Thoracic aorta (tissue), 2 donors: Measurements from ENCODE around the gene GNG7. TPM values are rescaled to one million over a fixed set of nuclear protein-coding genes. Genes with fewer than 3 reads are reported as not detected.
A peak's percentile ranks its signal among the peaks of the same experiment; 100 is the strongest.
"Not testable (repeated sequence)": the region's sequence is repeated elsewhere in the genome, so short reads cannot be mapped to it uniquely, and the experiment has no call there.

Source experiments
- ATAC-seq: fragments of 150-250 bp; one replicate; pipeline ENCODE4 v1.8.0; 2017; ENCODE audit warnings: low read depth; ENCODE audit not compliant: insufficient number of reproducible peaks, low FRiP score
- DNase-seq: peaks from one replicate; pipeline ENCODE4 v3.0.0-alpha.2; 2020; ENCODE audit warnings: low spot score
- H3K27ac ChIP-seq, 2 donors: fragments of 200-600 bp; sonication (generic); 1 replicate in 1 of 2; 2 replicates in 1 of 2; pipeline ENCODE4 v1.5.1; 2016; ENCODE audit warnings: mild to moderate bottlenecking in 2 of 2, moderate library complexity in 2 of 2
- H3K27me3 ChIP-seq: fragments of 200-600 bp; sonication (generic); replicated peaks from 2 replicates; pipeline ENCODE4 v1.6.0; 2016; ENCODE audit warnings: mild to moderate bottlenecking; ENCODE audit not compliant: insufficient read depth
- H3K36me3 ChIP-seq: fragments of 200-600 bp; sonication (generic); one replicate; pipeline ENCODE4 v1.5.1; 2016
- H3K4me1 ChIP-seq, 2 donors: fragments of 200-600 bp; sonication (generic); 1 replicate in 1 of 2; 2 replicates in 1 of 2; pipeline versions ENCODE4 v1.5.1 to v1.6.0; 2016; ENCODE audit warnings: low read depth in 2 of 2, mild to moderate bottlenecking in 1 of 2; ENCODE audit not compliant: control insufficient read depth in 1 of 2
- H3K4me3 ChIP-seq: fragments of 200-600 bp; sonication (generic); 2 replicates; pipeline ENCODE4 v1.5.1; 2016; ENCODE audit warnings: mild to moderate bottlenecking
- H3K9me3 ChIP-seq: fragments of 200-600 bp; sonication (generic); 2 replicates; pipeline ENCODE4 v1.5.1; 2016
- total RNA-seq, 2 donors: library from RNA; depleted of rRNA; stranded (reverse); fragments of >200 nt; gene quantifications; one replicate each; pipeline versions ENCODE4 v1.1.0 to v1.2.3, GENCODE V29; 2016
- TF ChIP-seq, protein P1 (sequence below): fragments of 200-600 bp; sonication (generic); IDR thresholded peaks from one replicate; pipeline ENCODE4 v1.5.1; 2019; ENCODE audit warnings: antibody characterized with exemption

GNG7 gene
- total RNA-seq, 2 donors from 2014 or later: 2.3 to 3.2 TPM

- TF ChIP-seq, protein P1, sequence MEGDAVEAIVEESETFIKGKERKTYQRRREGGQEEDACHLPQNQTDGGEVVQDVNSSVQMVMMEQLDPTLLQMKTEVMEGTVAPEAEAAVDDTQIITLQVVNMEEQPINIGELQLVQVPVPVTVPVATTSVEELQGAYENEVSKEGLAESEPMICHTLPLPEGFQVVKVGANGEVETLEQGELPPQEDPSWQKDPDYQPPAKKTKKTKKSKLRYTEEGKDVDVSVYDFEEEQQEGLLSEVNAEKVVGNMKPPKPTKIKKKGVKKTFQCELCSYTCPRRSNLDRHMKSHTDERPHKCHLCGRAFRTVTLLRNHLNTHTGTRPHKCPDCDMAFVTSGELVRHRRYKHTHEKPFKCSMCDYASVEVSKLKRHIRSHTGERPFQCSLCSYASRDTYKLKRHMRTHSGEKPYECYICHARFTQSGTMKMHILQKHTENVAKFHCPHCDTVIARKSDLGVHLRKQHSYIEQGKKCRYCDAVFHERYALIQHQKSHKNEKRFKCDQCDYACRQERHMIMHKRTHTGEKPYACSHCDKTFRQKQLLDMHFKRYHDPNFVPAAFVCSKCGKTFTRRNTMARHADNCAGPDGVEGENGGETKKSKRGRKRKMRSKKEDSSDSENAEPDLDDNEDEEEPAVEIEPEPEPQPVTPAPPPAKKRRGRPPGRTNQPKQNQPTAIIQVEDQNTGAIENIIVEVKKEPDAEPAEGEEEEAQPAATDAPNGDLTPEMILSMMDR: no peak
- H3K4me1 ChIP-seq: no peaks in the 10 kb centered on the region
- no peaks in the 10 kb centered on the region for H3K9me3 ChIP-seq
- no peak for DNase-seq
- no peaks in the 10 kb centered on the region for H3K27me3 ChIP-seq
- H3K36me3 ChIP-seq: no peaks in the 10 kb centered on the region
- no peak overlapping the region for H3K4me3 ChIP-seq
- H3K27ac ChIP-seq: no peak overlapping the region
- ATAC-seq: no peak
Observed at GRCh38 chr19:2569596-2570465, 132.7 kb downstream of the GNG7 start.

GRCh38 chr19:2567996-2568395 lies 134.5 kb downstream of the GNG7 start:
- Histone ChIP-seq H3K27ac (no peak overlapping the region), H3K36me3 (no peaks in the 10 kb centered on the region), H3K9me3 (no peaks in the 10 kb centered on the region), H3K4me1 (no peaks in the 10 kb centered on the region), H3K27me3 (no peaks in the 10 kb centered on the region), H3K4me3 (no peak overlapping the region)
- TF ChIP-seq, protein P1: no peak
- DNase-seq (no peak), ATAC-seq (no peak)

DNA sequence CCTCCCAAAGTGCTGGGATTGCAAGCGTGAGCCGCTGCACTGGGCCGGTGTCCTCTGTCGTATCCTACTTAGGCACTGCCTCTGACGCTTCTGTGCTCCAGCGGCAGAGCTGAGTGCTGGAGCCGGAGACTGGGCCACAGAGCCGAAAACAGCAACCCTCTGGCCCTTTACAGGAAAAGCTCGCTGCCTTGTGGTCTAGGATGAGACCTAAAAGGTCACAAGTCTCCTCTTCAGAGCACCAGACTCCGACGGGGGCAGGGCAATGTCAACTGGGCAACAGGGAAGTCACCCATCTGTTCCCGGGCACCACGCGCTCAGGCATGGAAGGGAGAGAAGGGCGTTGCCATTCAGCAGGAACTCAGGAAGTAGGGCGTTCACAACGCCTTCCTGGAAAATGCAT lies 134.9 kb downstream of the GNG7 start:
- Histone ChIP-seq H3K4me1 (no peaks in the 10 kb centered on the region), H3K36me3 (no peaks in the 10 kb centered on the region), H3K9me3 (no peaks in the 10 kb centered on the region), H3K27me3 (no peaks in the 10 kb centered on the region), H3K27ac (no peak overlapping the region), H3K4me3 (no peak overlapping the region)
- TF ChIP-seq, protein P1: no peak
- DNase-seq (no peak), ATAC-seq (no peak)

GRCh38 chr19:2563546-2563945 lies 138.9 kb downstream of the GNG7 start:
- not testable (repeated sequence) for H3K9me3 ChIP-seq, H3K4me3 ChIP-seq, H3K4me1 ChIP-seq, H3K36me3 ChIP-seq, ATAC-seq, H3K27ac ChIP-seq, DNase-seq, H3K27me3 ChIP-seq

DNA sequence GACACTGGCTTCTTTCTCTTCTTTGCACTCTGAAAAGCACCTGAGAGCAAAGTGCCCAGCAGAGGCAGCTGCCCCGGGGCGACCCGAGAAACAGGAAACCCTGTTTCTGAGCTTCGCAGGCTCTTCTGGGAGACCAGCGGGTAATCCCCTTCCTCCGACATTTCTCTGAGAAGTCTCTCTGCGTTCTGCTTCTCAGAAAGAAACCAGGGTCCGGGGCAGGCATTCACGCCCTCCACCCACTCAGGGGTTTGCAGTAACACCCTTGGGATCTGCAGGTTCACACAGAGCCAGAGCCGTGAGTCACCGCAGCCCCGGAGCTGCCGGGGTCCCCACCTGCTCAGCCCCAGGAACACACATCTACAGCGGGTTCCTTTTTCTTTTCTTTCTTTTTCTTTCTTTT lies 140.6 kb downstream of the GNG7 start:
- Histone ChIP-seq H3K36me3 (no peaks in the 10 kb centered on the region), H3K4me1 (no peaks in the 10 kb centered on the region), H3K4me3 (peak overlapping the region; percentile 58), H3K27ac (no peak overlapping the region), H3K27me3 (no peaks in the 10 kb centered on the region), H3K9me3 (no peaks in the 10 kb centered on the region)
- TF ChIP-seq, protein P1: no peak
- DNase-seq (no peak), ATAC-seq (no peak)

- H3K36me3 ChIP-seq: no peaks in the 10 kb centered on the region
- no peak overlapping the region for H3K27ac ChIP-seq
- H3K27me3 ChIP-seq: no peaks in the 10 kb centered on the region
- H3K9me3 ChIP-seq: no peaks in the 10 kb centered on the region
- H3K4me1 ChIP-seq: no peaks in the 10 kb centered on the region
- no peak overlapping the region for H3K4me3 ChIP-seq
- TF ChIP-seq, protein P1: no peak
- no peak for ATAC-seq
- no peak for DNase-seq
Observed at GRCh38 chr19:2561221-2561620, 141.3 kb downstream of the GNG7 start.
